Skeletal muscle tissue (tissue), 4 donors: ENCODE results near the gene MAL. TPM values are rescaled to one million over a fixed set of nuclear protein-coding genes. Genes with fewer than 3 reads are reported as not detected.

Experiments used
- H3K27ac ChIP-seq: one replicate; pipeline ENCODE4 v1.7.0; 2013; ENCODE audit warnings: mild to moderate bottlenecking, low read depth, low read length, inconsistent platforms
- H3K27me3 ChIP-seq, 3 donors: one replicate each; pipeline ENCODE4 v1.7.0; 2013; ENCODE audit warnings: low read length in 3 of 3; ENCODE audit not compliant: control insufficient read depth in 3 of 3, insufficient read depth in 3 of 3
- H3K36me3 ChIP-seq, 3 donors: one replicate each; pipeline ENCODE4 v1.7.0; 2013; ENCODE audit warnings: low read length in 3 of 3; ENCODE audit not compliant: control insufficient read depth in 3 of 3, insufficient read depth in 3 of 3
- H3K4me1 ChIP-seq, 3 donors: one replicate each; pipeline ENCODE4 v1.7.0; 2013; ENCODE audit warnings: low read length in 3 of 3, mild to moderate bottlenecking in 3 of 3; ENCODE audit not compliant: control insufficient read depth in 3 of 3, insufficient read depth in 3 of 3
- H3K4me3 ChIP-seq, 3 donors: one replicate each; pipeline ENCODE4 v1.7.0; 2013; ENCODE audit warnings: low read length in 3 of 3
- H3K9ac ChIP-seq, 3 donors: one replicate each; pipeline ENCODE4 v1.7.0; 2013; ENCODE audit warnings: low read length in 3 of 3, mild to moderate bottlenecking in 3 of 3, moderate library complexity in 2 of 3, low read depth in 1 of 3
- H3K9me3 ChIP-seq, 3 donors: one replicate each; pipeline ENCODE4 v1.7.0; 2013; ENCODE audit warnings: low read length in 3 of 3; ENCODE audit not compliant: control insufficient read depth in 3 of 3
- total RNA-seq: library from RNA; depleted of rRNA; stranded (reverse); fragments of >200 nt; gene quantifications from one replicate; pipeline ENCODE4 v1.2.3, GENCODE V29; 2014
- donor health status: Osteomylitis.

The MAL gene
- total RNA-seq, 1 donor from 2014 or later = 4.2 TPM

DNA sequence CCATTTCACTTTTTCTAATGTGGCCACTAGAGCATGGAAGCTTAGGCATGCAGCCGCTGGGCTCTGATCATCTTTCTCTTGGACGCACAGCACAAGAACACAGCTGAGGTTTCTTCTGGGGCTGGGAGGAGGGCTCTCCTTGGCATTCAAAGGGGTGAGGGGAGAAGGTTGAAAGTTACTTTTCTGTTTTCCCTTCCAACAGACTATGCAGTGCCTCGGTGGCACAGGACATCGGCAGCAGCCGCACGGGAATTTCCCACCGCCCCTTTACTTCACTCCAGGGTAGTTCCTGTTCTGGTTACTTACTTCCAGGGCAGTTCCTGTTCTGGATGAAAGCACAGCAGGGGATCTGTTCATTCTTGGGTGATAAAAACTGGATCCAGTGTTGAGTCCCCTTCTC lies 18.9 kb upstream of the MAL start:
- no peak overlapping the region for H3K9ac ChIP-seq
- H3K27ac ChIP-seq = no peak overlapping the region
- no peaks in the 10 kb centered on the region for H3K4me1 ChIP-seq
- H3K4me3 ChIP-seq = no peak overlapping the region
- peaks cover 0 to 5% (median 3%) of the 10 kb centered on the region in 3 donors for H3K27me3 ChIP-seq
- no peaks in the 10 kb centered on the region for H3K36me3 ChIP-seq
- H3K9me3 ChIP-seq = no peaks in the 10 kb centered on the region

DNA sequence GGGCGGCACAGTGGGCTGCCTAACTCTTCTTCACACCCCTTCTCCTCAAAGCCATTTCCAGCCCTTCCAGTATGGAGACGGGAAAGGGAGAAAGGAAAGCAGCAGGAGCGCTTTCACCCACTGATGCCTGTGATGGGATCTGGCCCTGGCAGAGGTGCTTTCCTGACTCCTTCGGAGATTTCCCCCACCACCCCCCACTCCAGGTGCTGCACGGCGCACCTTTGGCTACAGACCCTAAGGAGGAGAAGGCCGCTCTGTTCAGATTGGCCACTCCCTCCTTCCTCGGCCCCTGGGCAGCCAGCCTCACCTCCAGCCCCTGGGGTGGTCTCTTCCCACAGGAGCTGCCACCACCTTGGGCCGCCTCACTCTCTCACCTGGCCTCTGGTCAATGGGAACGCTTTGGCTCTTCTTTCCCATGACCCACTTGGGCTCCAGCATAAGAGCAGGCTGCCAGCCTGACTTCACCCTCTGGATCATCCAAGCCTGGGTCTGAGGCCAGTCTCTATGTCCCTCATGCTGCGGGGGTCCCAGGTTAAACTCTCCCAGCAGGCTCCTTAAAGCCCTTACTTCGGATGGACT lies 18.4 kb upstream of the MAL start:
- H3K27ac ChIP-seq = no peak overlapping the region
- no peaks in the 10 kb centered on the region for H3K36me3 ChIP-seq
- peaks cover 0 to 5% (median 3%) of the 10 kb centered on the region in 3 donors for H3K27me3 ChIP-seq
- no peak overlapping the region for H3K9ac ChIP-seq
- H3K4me3 ChIP-seq = no peak overlapping the region
- H3K9me3 ChIP-seq = no peaks in the 10 kb centered on the region
- no peaks in the 10 kb centered on the region for H3K4me1 ChIP-seq

DNA sequence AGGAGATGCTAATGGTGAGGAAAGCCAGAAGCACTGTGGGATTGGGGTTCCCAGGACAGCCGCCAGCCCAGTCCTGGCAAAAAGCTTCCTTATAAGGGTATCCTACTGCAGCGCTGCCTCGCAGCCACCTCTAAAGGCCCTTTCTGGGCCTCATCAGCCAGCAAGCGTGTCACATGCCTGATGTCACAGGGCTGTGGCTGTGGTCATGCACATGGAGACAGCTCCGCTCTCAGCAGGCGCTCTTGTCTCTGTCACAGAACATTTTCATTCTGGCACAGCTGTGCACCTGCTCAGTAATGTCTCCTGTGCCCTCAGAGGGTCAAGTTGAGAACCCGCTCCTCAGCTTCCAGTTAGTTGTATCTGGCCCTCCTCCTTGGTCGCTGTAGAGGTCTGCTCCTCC lies 17.7 kb upstream of the MAL start:
- no peak overlapping the region for H3K9ac ChIP-seq

DNA sequence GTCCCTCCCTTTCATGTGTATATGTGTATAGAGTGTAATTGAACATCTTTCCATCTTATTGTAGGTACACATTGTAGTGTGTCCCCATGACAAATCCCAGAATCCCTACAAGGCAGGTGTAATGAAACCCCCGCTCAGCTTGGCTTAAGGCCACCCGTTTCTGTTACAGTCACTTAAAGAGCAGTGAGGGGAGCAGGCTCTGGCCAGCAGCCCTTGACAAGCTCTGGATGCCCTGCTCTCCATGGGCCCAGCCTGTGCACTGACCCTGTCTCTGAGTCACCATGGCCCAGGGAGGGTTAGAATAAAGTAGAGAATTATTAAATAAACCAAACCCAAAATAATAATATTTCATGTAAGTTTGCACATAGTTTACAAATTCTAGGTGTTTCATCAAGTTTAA lies 17.2 kb upstream of the MAL start:
- Histone ChIP-seq H3K9me3 (no peaks in the 10 kb centered on the region), H3K27me3 (peaks cover 0 to 5% (median 3%) of the 10 kb centered on the region in 3 donors), H3K9ac (no peak overlapping the region), H3K4me1 (no peaks in the 10 kb centered on the region), H3K27ac (no peak overlapping the region), H3K36me3 (no peaks in the 10 kb centered on the region), H3K4me3 (no peak overlapping the region)

More for the DNA sequence above, 17.7 kb upstream of the MAL start:
- H3K27me3 ChIP-seq = peaks cover 0 to 5% (median 3%) of the 10 kb centered on the region in 3 donors
- no peak overlapping the region for H3K27ac ChIP-seq
- H3K36me3 ChIP-seq = no peaks in the 10 kb centered on the region
- H3K9me3 ChIP-seq = no peaks in the 10 kb centered on the region
- H3K4me3 ChIP-seq = no peak overlapping the region
- no peaks in the 10 kb centered on the region for H3K4me1 ChIP-seq

DNA sequence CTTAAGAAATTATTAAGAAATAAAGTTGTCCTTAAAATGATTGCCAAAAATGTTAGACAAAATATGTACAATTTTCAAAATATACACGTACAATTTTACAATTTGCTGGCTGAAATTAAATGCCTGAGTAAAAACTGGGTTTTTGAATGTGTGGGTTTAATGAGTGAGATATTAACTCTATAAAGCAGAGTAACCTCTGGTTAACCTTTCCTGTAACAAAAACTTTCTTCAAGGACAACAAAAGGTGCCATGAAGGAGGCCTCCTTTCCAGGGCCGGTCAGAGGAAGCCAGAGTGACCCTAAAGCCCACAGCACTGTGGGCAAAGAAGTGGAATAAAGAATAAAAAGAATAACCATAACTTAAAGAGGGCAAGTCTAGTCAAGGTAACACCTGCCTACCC lies 16.5 kb upstream of the MAL start:
- Histone ChIP-seq H3K4me1 (no peaks in the 10 kb centered on the region), H3K4me3 (no peak overlapping the region), H3K27ac (no peak overlapping the region), H3K36me3 (no peaks in the 10 kb centered on the region), H3K27me3 (peaks cover 0 to 5% (median 3%) of the 10 kb centered on the region in 3 donors), H3K9me3 (no peaks in the 10 kb centered on the region), H3K9ac (no peak overlapping the region)

DNA sequence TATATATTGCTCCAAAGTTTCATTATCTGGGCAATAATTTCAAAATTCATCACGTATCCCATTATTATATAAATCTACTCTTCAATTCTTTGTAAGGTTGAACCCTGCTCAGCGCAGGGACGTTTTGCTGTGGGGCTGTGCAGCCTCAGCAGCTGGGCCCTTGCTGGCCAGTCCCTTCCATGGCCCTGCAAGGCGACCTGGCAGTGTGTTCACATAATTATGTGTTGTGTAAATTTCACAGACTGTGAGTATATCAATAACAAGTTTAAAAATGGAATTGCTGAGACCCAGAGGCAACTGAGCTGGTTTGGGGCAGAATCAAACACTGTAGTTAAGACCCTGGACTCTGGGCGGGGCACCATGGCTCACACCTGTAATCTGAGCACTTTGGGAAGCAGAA lies 16.1 kb upstream of the MAL start:
- Histone ChIP-seq H3K4me1 (no peaks in the 10 kb centered on the region), H3K36me3 (no peaks in the 10 kb centered on the region), H3K9me3 (no peaks in the 10 kb centered on the region), H3K4me3 (no peak overlapping the region), H3K27ac (no peak overlapping the region), H3K27me3 (peaks cover 0 to 5% (median 0%) of the 10 kb centered on the region in 3 donors), H3K9ac (no peak overlapping the region)

DNA sequence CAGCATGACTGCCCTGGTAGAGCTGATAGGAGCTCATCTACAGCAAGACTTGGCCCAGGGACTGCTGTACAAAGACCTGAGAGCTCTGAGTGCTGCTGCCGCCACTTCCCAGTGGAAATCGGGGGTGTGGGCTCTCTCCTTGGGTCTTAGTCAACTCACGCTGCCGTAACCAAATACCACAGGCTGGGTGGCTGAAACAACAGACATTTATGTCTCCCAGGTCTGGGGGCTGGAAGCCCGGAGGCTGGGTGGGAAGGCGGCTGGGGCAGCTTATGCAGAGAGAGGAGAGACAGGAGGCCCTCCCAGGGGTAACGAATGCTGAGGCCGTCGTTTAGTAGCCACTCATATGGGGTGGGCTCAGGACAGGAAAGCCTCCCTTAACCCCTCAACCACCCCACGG lies 15.4 kb upstream of the MAL start:
- Histone ChIP-seq H3K36me3 (no peaks in the 10 kb centered on the region), H3K4me3 (no peak overlapping the region), H3K9ac (no peak overlapping the region), H3K4me1 (no peaks in the 10 kb centered on the region), H3K9me3 (no peaks in the 10 kb centered on the region), H3K27me3 (peaks cover 0 to 5% (median 0%) of the 10 kb centered on the region in 3 donors), H3K27ac (no peak overlapping the region)

GRCh38 chr2:95010718-95011117 lies 14.8 kb upstream of the MAL start:
- no peaks in the 10 kb centered on the region for H3K4me1 ChIP-seq
- no peaks in the 10 kb centered on the region for H3K36me3 ChIP-seq
- H3K4me3 ChIP-seq = no peak overlapping the region
- peaks cover 0 to 1% (median 0%) of the 10 kb centered on the region in 3 donors for H3K27me3 ChIP-seq
- no peak overlapping the region for H3K9ac ChIP-seq
- no peak overlapping the region for H3K27ac ChIP-seq
- no peaks in the 10 kb centered on the region for H3K9me3 ChIP-seq

- H3K4me3 ChIP-seq = no peak overlapping the region
- no peaks in the 10 kb centered on the region for H3K9me3 ChIP-seq
- H3K4me1 ChIP-seq = no peaks in the 10 kb centered on the region
- H3K27me3 ChIP-seq = peaks cover 0 to 6% (median 4%) of the 10 kb centered on the region in 3 donors
- H3K36me3 ChIP-seq = no peaks in the 10 kb centered on the region
- no peak overlapping the region for H3K9ac ChIP-seq
- no peak overlapping the region for H3K27ac ChIP-seq
These were observed 12.5 kb upstream of the MAL start for GRCh38 chr2:95012881-95013550.

DNA sequence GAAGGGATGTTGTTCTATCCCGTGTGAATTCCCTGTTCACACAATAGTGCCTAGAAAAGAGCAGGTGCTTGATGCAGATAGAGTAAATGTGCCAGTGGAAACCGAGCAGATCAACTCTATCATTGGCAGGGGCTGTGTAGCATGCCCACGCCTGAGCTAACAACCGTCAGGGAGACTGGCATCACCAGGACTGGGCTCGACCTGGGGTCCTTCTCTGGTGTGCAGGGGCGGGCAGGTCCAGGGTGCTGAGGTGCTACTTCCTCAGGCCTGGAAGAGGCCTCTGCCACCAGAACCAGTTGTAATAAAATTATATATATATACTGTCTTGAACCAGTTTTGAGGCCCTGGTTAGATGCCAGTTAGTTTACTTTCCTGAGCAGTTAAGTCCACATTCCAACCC lies 11.8 kb upstream of the MAL start:
- H3K9ac ChIP-seq = no peak overlapping the region
- no peaks in the 10 kb centered on the region for H3K9me3 ChIP-seq
- no peak overlapping the region for H3K27ac ChIP-seq
- H3K36me3 ChIP-seq = no peaks in the 10 kb centered on the region
- peaks cover 0 to 10% (median 6%) of the 10 kb centered on the region in 3 donors for H3K27me3 ChIP-seq
- no peak overlapping the region for H3K4me3 ChIP-seq
- no peaks in the 10 kb centered on the region for H3K4me1 ChIP-seq
